ENCODE data around the gene SLC2A14. TPM values are rescaled to one million over a fixed set of nuclear protein-coding genes. Genes with fewer than 3 reads are reported as not detected.

Gene SLC2A14
- total RNA-seq, 1 donor from 2014 or later = 5.4 TPM

Other genes with a start within 250 kb of the SLC2A14 start
- gene APOBEC1, start 207.0 kb downstream of the SLC2A14 start, total RNA-seq = not detected
- 0.26 TPM for gene GDF3, start 177.1 kb downstream of the SLC2A14 start, total RNA-seq
- not detected for gene DPPA3, start 161.5 kb downstream of the SLC2A14 start, total RNA-seq
- gene CLEC4C, start 125.5 kb downstream of the SLC2A14 start, total RNA-seq = not detected
- gene NANOGNB, start 107.7 kb downstream of the SLC2A14 start, total RNA-seq = not detected
- 0.35 TPM for gene NANOG, start 83.5 kb downstream of the SLC2A14 start, total RNA-seq
- gene SLC2A3, start 63.3 kb upstream of the SLC2A14 start, total RNA-seq = 238 TPM
- gene FOXJ2, start 159.8 kb upstream of the SLC2A14 start, total RNA-seq = 16.4 TPM
- 53.1 TPM for gene C3AR1, start 193.4 kb upstream of the SLC2A14 start, total RNA-seq
- gene NECAP1, start 209.4 kb upstream of the SLC2A14 start, total RNA-seq = 23.6 TPM